ENCODE results near the gene MXRA7.
"Not testable (repeated sequence)": the region's sequence is repeated elsewhere in the genome, so short reads cannot be mapped to it uniquely, and the experiment has no call there.

MXRA7 gene

DNA sequence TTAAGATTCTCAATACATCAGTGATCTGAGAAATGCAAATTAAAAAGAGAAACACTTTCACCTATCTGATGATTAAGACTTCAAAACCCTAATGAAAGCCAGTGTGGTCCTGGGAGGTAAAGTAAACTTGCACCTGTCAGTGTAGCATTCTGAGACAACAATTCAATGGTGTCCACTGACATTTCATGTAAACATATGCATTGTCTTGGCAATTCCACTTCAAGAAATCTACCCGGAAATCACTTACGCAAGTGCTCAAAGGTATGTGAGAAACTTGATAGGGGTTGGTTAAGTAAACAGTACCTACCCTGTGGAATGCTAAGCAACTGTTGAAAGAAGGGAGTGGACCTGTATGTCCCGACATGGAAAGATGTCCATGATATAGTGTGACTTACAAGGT is 69.3 kb downstream of the MXRA7 start:
- no peak for DNase-seq

DNA sequence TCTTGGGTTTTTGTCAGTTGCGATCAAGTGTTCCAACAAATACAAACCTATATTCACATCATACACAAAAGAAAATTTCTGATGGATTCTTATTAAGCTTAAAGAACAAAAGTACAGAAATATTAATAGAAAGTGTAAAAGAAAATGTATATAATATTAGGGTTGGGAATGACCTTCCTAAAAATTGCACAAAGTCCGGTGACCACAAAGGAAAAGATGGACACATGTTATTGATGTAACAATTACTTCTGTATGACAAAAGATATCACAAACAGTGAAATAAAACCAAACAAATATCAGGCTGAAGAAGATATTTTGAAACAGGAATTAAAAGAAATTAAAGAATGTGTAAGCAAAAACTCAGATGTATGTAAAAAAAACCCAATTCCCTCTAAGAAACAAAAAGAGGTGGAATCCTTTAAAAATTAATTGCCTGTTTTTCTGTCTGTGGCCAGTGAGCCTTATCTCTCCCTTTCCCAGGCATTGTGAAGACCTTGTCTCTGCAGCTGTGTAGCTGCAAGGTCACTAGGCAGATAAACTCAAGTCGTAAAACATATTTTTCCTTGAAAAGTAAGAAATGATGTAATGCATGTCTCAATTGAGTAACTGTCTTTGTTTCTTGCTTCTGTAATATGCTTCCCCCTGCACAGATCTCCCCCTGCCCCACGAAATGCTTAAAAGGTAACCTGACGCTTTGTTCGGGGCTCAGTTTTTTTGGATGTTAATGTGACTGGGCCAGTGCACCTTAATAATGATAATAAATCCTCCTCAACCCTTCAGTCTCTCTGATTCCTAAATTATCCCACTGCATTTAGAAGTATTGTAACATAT is 70.0 kb downstream of the MXRA7 start:
- no peak for DNase-seq

DNA sequence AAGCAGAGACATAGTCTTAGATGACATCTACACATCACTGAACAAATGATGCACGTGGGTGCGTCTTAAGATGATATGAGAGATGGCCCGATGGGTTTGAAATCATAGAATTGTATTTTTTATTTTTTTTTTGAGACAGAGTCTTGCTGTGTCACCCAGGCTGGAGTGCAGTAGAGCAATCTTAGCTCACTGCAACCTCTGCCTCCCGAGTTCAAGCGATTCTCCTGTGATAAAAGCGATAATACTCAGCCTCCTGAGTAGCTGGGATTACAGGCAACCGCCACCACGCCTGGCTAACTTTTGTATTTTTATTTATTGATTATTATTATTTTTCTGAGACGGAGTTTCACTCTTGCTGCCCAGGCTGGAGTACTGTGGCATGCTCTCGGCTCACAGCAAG is 72.5 kb downstream of the MXRA7 start:
- no peak for DNase-seq

DNA sequence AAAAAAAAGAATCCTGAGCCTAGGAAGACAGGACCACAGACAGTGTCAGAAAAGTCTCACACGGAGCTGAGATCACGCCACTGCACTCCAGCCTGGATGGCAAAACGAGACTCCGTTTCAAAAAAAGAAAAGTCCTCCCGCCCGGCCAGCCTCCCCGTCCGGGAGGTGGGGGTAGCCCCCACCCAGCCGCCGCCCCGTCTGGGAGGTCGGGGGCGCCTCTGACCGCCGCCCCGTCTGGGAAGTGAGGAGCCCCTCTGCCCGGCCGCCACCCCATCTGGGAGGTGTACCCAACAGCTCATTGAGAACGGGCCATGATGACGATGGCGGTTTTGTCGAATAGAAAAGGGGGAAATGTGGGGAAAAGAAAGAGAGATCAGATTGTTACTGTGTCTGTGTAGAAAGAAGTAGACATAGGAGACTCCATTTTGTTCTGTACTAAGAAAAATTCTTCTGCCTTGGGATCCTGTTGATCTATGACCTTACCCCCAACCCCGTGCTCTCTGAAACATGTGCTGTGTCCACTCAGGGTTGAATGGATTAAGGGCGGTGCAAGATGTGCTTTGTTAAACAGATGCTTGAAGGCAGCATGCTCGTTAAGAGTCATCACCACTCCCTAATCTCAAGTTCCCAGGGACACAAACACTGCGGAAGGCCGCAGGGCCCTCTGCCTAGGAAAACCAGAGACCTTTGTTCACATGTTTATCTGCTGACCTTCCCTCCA is 74.1 kb downstream of the MXRA7 start:
- DNase-seq = not testable (repeated sequence)

DNA sequence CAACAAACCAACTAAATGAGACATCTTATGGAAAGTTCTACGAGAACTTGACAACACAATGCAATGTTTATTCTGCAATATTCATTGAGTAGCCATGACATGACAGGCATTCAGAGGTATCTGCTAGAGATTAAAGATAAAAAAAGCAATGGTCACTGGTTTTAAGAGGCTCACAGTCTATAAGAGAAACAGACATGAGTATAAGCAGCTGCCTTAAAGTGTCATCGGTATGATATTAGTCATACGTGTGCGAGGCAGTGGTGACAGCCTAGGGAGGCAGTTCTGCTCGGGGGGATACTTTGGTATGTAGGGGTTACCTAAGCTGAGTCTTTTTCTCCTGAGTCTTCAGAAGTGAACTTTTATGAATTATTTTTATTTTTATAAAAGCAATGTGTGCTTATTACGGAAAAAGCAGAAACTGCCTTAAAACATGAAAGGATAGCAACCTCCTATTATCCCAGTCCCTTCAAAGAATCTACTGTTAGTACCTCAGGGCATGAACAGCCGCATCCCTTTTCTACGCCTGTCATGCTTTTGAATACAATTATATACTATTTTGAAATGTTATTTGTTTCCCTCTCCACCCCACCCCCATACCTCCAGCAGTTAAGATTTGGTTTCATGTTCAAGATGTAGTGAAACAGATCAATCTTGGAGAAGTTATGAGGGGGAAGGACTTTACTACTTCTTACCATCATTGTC is 75.0 kb downstream of the MXRA7 start:
- no peak for DNase-seq

DNA sequence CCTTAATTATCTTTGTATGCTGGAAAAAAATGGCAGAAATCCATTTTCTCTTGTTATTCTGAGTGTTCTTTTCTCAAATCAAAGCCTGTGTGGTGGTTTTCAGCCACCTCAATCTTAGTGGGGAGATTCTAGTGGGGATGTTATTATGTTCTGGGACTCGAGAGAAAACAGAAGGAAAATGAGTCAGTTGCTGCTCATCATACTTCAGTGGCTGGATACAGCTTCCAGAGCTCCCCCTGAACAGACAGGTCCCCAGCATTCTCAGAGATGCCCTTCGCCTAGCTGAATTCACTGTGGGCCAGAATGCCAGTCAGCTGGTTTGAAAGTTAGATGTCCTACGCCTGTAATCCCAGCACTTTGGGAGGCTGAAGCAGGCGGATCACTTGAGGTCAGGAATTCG is 75.7 kb downstream of the MXRA7 start:
- DNase-seq = no peak

DNA sequence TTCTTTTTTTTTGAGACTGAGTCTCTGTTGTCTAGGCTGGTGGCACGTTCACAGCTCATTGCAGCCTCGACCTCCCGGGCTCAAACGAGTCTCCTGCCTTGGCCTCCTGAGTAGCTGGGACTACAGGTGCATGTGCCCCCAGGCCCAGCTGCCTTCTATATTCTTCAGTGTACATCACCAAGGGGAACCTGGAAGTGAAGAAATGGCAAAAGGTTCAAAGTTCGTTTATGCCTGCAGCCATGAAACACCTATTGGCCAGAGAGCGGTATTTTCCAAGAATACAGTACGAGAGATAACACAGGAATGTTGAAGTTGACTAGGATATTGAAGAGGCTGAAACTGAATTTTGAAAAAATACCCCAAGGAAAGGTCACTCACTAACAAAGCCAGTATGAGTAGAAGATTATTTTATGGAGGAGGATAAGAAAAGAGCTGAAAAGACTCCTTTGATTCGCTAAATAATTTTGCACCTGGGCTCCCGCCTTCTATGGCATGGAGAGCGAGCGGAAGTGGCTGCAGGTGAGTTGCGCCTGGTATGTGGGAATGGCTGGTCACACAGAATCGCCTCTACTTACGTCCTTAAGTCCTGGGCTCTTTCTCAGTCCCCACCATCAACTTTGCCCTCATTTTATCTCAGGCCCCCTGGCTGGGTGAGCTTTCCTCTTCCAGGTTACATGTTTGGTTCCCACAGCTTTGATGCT is 77.0 kb downstream of the MXRA7 start:
- DNase-seq = no peak

DNA sequence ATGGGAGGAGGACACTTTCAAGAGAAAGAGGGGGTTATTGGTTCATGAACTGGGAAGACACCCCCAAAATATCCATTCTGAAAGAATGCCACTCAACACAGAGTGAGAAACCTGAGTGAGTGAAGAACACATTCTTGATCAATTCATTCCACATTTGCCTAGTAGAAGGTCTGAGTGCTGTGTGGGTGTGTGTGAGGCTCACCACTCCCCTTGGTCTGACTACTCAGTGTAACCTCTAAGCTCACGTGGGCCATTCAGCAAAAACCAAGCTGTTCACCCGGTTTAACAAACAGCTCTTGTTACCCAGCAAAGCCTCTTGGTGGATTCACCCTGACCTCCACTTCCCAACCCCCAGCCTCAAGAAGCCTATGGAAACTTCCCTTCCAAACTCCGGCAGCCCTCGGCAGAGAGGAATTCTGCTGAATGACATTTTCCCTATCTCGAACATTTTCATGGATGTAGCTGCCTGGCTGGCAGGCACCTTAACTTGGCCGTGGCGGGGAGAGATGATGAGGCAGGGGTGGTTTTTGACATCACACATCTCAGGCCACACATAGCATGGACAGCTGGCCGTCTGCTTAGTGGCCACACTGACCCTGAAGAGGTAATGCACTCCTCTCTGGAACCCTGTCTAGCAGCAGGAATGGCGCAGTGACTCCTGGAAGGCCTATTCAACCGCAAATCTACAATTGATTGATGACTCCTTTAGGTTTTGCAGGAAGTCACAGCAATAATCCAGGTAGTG is 78.8 kb downstream of the MXRA7 start:
- no peak for DNase-seq

DNA sequence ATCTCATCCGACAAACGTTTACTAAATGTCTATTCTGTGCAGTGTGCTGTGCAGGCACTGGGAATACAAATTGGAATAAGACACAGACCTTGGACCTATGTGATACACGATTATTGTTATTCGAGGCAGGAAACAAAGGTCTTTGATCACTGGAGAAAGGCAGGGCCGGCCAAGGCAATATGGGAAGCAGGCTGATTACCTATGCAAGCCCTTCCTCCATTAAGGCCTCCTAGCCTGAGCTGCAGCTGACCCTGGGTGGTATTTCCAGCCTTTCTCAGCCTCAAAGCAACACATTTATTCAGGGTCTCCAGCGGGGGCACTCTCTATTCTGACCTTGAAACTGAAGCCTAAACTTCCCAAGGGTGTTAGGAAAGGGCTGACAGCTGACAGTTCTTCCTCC is 80.6 kb downstream of the MXRA7 start:
- no peak for DNase-seq

Measured in NCI-H1092 treated with DMSO at 0.1 percent for 48 hours (cell line).